NCI-H345 treated with DMSO at 0.1 percent for 48 hours (cell line): ENCODE data around the gene INPP5J.
"Not testable (repeated sequence)": the region's sequence is repeated elsewhere in the genome, so short reads cannot be mapped to it uniquely, and the experiment has no call there.

Source experiments
- DNase-seq: peaks from one replicate; lab custom pipeline; 2025; ENCODE audit not compliant: unreplicated experiment; lab: John Stamatoyannopoulos, UW

Gene INPP5J, protein sequence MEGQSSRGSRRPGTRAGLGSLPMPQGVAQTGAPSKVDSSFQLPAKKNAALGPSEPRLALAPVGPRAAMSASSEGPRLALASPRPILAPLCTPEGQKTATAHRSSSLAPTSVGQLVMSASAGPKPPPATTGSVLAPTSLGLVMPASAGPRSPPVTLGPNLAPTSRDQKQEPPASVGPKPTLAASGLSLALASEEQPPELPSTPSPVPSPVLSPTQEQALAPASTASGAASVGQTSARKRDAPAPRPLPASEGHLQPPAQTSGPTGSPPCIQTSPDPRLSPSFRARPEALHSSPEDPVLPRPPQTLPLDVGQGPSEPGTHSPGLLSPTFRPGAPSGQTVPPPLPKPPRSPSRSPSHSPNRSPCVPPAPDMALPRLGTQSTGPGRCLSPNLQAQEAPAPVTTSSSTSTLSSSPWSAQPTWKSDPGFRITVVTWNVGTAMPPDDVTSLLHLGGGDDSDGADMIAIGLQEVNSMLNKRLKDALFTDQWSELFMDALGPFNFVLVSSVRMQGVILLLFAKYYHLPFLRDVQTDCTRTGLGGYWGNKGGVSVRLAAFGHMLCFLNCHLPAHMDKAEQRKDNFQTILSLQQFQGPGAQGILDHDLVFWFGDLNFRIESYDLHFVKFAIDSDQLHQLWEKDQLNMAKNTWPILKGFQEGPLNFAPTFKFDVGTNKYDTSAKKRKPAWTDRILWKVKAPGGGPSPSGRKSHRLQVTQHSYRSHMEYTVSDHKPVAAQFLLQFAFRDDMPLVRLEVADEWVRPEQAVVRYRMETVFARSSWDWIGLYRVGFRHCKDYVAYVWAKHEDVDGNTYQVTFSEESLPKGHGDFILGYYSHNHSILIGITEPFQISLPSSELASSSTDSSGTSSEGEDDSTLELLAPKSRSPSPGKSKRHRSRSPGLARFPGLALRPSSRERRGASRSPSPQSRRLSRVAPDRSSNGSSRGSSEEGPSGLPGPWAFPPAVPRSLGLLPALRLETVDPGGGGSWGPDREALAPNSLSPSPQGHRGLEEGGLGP

DNA sequence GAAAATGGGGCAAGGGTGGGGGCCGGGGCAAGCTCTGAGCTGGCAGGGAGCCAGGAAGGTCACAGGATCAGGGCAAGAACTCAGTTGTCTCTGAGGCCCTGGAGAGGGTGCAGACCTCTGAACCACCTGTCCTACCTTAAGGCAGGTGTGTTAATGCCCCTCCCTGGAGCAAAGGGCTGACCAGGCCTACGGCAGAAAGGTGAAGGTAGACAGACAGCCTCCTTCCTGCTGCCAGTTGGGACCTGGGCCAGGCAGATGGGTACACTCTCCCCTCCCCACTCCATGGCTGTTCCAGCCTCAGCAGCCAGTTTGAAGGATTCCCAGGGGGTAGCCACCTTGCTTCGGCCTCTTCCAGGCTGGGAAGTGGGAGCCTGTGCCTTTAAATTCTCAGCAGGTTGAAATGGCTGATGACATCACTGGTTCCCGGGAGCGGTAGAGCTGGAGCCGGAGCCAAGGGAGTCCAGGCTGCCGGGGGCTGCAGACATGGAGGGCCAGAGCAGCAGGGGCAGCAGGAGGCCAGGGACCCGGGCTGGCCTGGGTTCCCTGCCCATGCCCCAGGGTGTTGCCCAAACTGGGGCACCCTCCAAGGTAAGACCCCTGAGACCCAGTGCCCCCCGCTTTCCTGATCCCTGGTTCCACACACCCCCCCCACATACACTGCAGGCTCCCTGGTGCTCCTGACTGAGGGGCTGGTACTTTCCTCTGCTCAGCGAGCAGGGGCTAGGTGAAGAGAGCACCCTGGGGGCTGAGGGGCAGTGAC is at the start of gene INPP5J:
INPP5J (plus strand) TSS at position 435 of the 760 bp plus-strand sequence; CDS start at position 484, 49 bp downstream.
- no peak for DNase-seq

DNA sequence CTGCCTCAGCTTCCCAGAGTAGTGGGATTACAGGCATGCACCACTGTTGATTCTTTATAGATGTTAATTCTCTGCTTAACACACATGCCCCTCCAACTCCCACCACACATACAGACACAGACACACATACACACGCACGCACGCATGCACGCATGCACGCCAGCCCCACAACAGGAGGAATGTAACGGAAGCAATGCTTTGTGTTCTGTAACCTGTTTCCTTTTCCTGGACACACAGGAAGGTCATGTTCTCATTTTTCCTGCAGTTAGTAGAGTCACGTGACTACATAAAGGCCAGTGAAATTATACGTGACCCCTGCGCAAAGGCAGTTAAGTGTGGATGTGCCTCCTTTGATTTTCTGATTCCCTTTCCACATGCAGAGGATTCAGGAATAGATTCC is 49.6 kb upstream of the INPP5J start:
- DNase-seq, result not testable (repeated sequence)

DNA sequence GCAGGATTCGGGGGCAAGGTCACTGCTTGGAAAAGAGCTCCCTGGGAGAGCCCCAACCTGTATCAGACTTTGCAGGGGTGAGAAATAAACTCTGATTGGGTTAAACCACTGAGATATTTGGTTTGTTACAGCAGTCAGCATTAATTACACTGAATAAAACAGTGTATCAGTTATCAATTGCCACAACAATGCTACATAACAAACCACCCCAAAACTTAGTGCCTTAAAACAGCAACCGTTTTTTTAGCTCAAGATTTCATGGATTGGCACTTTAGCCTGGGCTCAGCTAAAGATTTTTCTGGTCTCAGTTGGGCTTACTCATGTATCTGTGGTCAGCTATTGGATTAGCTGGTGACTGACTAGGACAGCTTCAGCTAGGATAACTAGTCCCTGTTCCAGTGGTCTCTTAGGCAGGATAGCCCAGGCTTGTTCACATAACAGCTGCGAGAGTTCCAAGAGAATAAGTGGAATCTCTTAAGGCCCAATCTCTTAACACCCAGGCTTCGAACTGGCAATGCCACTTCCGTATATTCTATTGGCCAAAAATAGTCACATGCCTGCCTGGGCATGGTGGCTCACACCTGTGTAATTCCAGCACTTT is 49.1 kb upstream of the INPP5J start:
- DNase-seq, result not testable (repeated sequence)

DNA sequence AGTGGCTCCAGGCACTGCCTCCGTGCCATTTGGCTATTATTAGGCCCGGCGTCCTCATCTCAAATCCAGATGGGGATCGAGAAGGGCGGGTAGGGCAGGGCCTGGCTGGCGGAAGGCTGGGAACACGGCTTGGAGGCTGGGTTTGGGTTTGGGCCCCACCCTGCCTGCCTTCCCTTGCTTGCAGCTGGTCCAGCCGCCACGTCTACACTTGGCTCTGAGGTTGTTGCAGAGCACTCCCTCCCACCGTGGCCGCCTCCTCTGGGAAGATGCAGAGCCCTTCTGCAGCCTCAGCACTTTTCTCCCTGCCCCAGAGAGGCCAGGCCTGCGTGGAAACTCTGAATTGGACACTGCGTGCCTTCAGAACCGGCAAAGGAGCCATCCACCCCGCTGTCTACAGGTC is 46.8 kb upstream of the INPP5J start:
- DNase-seq, result no peak

DNA sequence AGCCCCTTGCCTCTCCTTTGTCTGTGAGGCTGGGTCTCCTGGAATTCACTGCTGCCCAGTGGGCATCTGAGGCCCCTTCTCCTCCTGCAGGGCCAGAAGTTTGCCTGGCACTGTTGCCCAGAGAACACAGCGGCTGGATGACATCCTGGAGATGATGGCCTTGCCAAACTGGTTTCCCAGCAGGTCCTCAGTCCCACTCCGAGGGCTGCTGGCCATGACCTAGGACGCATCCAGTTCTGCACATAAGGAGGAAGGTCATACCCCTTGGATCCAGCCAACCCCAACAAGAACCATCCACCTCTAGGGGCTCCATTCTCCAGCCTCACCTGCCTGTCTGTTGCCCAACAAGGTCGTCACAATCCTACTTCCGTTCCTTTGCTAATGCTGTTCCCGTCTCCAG is 45.1 kb upstream of the INPP5J start:
- no peak for DNase-seq

DNA sequence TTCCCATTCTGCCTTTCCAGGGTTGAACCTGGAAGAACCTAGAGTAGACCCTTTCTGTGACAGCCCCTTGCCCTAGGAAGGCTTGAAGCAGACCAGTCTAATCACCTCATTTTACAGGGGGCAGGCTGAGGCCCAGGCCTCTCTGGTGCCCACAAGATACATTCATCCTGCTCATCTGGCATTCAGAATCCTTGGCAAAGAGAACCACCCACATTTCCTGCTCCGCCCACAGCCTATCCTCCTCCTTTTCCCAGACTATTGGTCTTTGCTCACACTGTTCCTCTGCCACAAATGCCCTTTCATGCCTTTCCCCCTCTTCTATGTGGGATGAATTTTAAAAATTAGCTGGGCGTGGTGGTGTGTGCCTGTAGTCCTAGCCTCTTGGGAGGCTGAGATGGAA is 44.4 kb upstream of the INPP5J start:
- DNase-seq, result not testable (repeated sequence)

DNA sequence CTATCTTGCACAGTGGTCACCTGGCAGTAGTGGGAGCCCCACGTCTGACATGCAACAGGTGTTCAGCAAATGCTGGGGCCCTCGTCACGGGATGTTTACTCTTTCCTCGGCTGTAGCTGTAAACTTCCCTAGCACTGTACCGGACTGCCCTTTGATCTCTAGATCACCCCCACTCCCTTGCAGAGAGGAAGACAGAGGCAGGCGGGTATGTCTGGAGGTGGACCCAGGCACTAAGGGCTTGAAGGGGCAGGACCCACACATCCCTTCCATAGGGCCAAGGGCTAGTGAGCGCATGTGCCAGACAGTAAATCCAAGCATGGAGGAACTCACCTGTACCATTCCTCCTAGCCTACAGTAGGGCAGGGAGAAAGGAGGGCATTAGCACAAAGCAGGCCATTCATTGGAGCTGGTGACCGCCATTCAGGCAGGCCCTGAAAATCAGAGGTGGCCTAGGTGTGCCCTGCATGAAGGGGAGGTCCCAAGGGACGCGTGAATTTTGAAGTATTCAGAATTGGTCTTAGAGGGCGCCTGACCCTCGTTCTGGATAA is 43.6 kb upstream of the INPP5J start:
- DNase-seq, result no peak

DNA sequence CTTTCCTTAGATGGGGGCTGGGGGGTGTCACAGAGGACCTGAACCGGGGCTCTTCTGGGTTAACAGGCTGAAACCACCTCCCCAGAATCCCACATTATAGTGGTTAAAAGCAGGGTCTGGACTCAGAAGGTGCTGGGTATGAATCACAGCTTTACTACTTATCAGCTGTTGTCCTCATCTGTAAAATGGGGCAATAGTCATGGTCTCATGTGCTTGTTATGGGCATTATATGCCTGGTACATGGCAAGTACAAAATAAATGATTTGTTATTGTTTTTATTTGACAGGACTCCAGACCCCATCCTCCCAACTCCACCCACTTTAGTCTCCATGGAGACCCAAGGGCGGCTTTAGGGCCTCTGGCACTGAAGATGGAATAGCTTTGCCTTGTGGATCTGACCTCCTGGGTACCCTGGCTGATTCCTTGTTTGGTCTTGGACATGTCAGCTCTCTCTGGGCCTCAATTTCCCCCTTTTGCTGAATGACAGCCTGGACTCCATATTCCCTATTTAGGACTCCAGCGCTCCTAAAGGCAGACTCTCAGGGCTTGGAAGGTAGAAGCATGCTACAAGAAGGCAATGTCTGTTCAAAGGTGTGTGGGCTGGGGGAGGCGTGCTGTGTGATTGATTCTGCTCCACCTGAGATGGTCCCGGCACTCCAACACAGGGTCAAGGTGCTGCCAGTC is 42.5 kb upstream of the INPP5J start:
- DNase-seq, result no peak

DNA sequence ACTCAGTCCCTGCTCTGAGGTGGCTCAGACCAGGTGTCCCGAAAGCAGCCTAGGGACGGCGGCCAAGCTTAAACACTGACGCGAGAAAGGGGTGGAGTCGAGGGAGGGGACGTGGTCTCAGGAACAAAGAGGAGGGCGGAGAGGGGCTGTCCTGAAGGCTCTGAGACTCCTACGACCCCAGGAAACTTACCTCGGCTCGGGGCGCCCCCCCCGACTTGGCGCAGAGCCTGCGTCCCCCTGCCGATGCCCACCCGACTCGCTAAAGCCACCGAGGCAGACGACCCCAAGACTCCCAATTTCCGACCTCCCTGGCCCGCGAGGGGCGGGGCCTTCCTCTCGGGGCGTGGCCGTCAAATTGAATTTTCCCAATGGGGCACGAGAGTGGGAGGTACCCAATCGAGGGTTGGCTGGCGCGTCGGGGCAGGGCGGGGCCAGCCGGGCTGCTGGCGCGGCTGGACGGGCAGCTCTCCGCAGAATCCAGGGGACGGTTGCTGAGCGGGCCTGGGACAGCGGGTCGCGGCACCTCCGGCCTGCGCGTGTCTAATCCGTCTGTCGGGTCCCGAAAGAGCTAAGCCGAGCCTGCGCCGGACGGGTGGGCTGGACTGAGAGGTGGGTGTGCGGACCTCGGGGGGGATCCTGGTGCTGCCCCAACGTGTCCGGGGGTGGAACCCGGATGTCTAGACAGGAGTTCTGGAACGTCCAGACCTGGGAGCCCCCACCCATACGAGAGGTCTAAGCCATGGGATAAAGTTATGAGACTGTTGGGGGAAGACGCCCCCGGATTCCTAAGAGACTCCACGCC is 41.7 kb upstream of the INPP5J start, which contains the start of gene SMTN:
SMTN (plus strand) TSS at position 471 of the 802 bp plus-strand sequence. CDS start 1,941 bp downstream, outside the sequence.
- DNase-seq, result peak; percentile 74

DNA sequence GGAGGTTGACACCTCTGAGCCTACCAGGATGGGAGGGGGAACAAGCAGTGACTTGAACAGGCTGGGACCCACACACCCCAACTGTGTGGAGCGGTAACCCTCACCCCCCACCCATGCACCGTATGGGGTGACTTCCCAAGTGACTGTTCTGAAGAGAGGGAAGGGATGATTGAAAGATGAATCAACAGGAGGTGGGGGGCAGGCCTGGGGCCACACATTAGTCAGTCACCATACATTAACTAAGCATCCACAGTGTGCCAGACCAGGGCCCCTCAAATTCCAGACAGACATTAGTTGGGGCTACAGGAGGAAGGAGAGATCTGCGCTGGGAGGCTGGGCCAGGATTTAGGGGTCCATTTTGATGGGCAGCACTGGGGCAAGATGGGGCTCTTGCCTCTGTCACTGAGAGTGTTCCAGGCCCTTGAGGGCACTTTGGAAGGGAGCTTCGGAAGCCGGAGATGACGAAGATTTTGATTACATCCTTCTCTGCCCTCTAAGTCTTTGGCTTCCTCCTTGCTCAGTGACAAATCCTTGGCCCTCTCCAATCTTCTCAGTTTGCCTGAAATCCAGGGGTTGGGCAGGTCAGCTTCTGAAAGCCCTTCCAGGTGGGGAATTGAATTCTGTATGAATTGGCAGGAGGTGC is 40.7 kb upstream of the INPP5J start:
- no peak for DNase-seq

DNA sequence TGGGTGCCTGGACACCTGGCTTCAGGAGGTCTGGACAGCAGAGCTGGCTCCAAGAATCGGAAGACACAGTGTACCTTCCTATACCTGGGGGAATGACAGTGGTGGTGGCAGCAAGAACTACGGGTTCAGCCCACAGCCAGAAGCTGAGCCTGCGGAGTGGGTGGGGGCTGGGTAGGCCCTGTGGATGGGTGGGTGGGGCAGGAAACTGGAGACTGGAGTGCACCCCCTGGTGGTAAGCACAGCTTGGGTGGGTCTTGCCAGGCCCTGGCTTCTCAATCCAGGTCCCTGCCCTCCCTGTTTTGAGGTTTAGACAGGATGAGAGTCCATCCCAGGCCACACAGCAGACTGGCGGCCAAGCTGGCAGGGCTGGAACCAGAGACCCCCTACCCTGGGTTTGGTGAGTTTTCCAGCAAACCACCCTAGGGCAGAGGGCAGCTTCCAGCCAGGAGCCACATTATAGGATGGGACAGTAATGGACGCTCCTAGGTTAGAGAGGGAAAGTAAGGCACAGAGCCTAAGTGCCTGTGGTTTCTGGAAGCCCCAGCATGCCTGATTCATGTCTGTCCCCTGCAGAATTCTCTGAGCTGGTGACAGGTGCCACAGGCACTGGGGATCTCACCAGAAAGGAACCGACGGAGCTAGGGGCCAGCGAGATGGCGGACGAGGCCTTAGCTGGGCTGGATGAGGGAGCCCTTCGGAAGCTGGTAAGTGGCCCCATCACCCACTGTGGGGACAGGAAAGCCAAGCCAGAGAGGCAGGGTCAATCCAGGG is 40.0 kb upstream of the INPP5J start:
- DNase-seq, result no peak

DNA sequence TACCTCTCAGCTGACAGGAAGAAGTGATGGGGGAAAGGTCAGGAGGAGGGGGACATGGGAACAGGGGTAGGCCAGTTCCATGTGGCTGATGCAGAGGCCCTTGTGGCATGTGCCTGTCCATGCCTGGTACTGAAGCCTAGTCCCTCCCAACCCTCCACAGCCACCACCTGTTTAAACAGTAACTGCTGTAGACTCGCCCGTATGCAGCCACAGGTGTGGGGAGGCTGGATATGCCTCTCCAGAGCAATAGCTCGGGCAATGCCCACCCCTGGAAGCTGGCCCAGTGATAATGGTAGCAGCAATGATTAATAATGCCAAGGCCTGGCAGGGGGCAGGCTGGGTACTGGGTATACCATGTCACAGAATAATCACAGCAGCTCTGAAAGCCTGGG is 39.4 kb upstream of the INPP5J start:
- DNase-seq, result peak; percentile 39

DNA sequence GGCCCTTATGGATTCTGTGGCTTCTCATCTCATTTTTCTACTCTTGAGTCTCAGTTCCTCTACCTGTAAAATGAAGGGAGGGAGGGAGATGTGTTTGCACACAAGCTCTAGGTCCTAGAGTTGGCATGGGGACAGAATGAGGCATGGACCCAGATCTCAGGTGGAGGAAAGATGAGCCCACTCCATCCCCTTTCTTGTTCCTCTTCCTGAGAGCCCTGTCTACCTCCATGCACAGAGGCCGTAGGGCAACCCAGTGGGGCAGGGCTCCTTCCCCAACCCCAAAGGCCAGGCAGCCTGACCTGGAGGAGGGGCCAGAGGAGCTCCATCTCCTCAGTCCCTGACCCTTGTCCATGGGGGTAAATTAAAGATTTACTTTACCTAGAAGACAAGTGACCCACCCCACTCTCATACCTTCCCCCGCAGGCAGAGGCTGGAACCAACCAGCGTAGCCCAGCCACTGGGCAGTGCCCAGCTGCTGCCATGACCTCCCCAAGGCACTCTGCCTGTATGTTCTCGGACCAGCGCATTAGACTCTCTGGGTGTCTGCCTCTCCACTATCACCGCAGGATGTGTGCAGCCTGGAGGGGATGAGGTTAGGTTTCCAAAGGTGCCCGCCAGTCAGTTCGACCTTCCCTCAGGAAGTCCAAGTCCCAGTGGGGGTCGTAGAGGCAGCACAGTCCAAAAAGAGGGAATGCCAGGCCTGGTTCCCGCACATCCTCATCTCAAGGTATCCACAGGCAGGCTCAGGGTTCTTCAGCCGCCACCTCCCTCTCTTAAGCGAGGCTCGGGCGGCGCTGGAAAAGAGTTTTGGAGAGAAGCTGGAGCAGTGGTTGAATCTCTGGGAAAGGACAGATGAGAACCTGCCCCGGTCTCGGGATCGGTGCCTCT is 38.6 kb upstream of the INPP5J start:
- no peak for DNase-seq

DNA sequence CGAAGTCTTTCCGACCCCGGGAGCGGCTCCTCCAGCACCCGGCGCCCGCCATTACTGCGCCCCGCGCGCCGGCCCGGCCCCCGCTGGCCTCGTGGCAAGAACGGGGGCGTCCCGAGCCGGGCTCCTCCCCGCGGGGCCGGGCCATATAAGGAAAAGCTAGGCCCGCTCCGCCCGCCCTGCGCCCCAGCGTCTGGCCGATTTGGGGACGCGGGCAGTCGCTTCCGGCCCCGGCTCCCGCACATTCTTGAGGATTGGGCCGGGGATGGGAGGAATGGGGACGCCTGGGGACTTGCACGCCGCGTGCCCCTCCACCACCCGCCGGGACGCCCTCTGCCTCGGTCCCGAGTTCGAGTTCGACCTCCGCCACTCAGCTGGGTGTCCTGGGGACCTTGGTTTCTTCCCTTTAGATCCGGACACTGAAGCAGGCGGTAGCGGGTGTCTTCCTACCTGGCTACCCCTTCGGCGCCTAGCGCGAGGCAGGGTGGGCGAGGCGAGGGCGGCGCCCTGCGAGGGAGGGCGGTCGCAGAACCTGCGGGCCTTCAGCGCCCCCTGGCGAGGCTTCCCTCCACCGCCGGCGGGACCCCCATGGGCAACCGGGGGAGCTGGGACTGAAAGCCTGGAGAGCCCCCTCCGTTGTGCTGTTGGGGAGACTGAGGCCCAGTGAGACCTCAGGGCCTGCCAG is 37.8 kb upstream of the INPP5J start:
- no peak for DNase-seq

DNA sequence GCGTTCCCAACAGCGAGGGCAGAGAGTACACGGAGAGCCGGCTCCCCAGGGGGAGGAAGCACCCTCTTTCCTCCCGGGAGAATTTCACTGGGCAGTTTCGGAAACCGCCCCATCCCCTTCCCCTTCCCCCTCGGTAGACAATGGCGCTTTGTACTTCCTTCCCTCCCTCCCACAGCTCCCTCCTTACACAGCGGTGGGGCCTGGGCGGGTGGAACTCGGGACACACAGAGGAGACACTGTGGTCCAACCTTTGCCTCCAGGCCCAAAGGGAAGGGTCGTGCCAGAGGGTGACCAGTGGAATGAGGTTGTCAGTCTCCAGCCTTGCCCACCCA is 37.3 kb upstream of the INPP5J start:
- no peak for DNase-seq

DNA sequence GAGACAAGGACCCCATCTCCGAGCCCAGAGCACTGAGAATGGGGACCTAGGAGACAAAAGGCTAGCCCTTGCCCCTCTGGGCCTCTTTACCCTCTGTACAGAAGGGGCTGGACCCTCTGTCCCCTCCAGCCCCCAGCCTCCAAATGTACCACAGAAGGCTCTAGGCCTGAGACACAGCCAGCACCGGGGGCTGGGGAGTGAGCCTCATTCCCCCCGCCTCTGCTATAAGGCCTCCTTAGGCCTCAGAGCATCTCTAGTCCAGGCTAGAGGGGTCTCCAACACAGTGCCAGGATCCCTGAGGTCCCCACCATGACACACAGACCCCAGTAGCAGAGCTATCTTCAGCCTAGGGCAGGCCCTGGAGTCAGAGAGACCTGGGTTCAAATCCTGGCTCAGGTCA is 36.8 kb upstream of the INPP5J start:
- DNase-seq, result no peak
